Pancreas (tissue), 10 donors: Measurements from ENCODE around the gene WDR7. TPM values are rescaled to one million over a fixed set of nuclear protein-coding genes. Genes with fewer than 3 reads are reported as not detected.
A peak's percentile ranks its signal among the peaks of the same experiment; 100 is the strongest.

Source experiments
- ATAC-seq, 4 donors: fragments of 200-7000 bp; cut with Tn5 transposase; one replicate each; pipeline versions ENCODE4 v1.8.0 to v1.9.1; 2020; ENCODE audit warnings: mild to moderate bottlenecking in 4 of 4, moderate library complexity in 4 of 4
- DNase-seq, 6 donors: peaks; one replicate each; pipeline ENCODE4 v3.0.0-alpha.2; 2020
- FAIRE-seq: peaks from 2 replicates; lab custom pipeline; 2012; peaks lifted over from hg19 to GRCh38; lab: Jason Lieb, UNC
- H3K27ac ChIP-seq, 4 donors: fragments of 200-600 bp; sonication (generic); 1 replicate in 3 of 4; 2 replicates in 1 of 4; pipeline versions ENCODE4 v1.5.0 to v1.8.0; 2020
- H3K27me3 ChIP-seq, 4 donors: fragments of 200-600 bp; one replicate each; pipeline ENCODE4 v1.8.0; 2021
- H3K36me3 ChIP-seq, 3 donors: fragments of 200-600 bp; sonication (generic) in 1 of 3; one replicate each; pipeline versions ENCODE4 v1.5.0 to v1.8.0; 2020 to 2021
- H3K4me1 ChIP-seq, 3 donors: fragments of 200-600 bp; one replicate each; pipeline ENCODE4 v1.8.0; 2021
- H3K4me3 ChIP-seq, 4 donors: fragments of 200-600 bp; sonication (generic) in 2 of 4; one replicate each; pipeline versions ENCODE4 v1.5.0 to v1.8.0; 2020 to 2021
- H3K9me3 ChIP-seq, 4 donors: fragments of 200-600 bp; one replicate each; pipeline ENCODE4 v1.8.0; 2021
- CTCF ChIP-seq, 4 donors: fragments of 200-600 bp; sonication (generic) in 3 of 4; IDR thresholded peaks; one replicate each; pipeline versions ENCODE4 v1.5.0 to v1.8.0; 2021; ENCODE audit warnings: antibody characterized with exemption in 4 of 4
- WGBS, 2 donors: extraction: QIAGEN DNeasy Blood & Tissue Kit; methylation state at CpG; one replicate each; pipeline ENCODE4 v1.1.7; 2013; 5-methylcytosine and 5-hydroxymethylcytosine counted together
- intact Hi-C, 3 donors: fragments of 100-400 bp; cut with DNase I; formaldehyde crosslinking; loops; one replicate each; pipeline versions ENCODE4 v1.11.1 to v1.14.2; 2022
- polyA plus RNA-seq, 2 donors: library from polyadenylated mRNA; stranded (reverse); fragments of 200-250 nt; gene quantifications; one replicate each; pipeline ENCODE4 v1.2.3, GENCODE V29; 2013
- total RNA-seq, 6 donors: library from RNA; stranded (reverse); fragmentation: NEBNext Ultra II Directional in 4 of 6; extraction: Animal tissue kit (Norgen Biotek cat#: 25700) in 4 of 6; gene quantifications; one replicate each; pipeline versions ENCODE4 v1.2.1 to v1.2.4, GENCODE V29; 2021 to 2023
- donor health status: healthy with polysubstance abuse.
- donor health status: DM: no; HTN: no; CAD: no; lungs with moderate emphysema.
- donor health status: DM: no; HTN: no; CAD: no.
- donor health status: control.
- donor health status: control.
- donor health status: Bipolar disorder and iron deficiency.
- donor health status: DM: yes; HTN: yes; CAD: no.
- donor health status: DM: no; HTN: no; CAD: no.
- donor health status: DM: no; HTN: no; CAD: no.
- donor health status: DM: yes; HTN: yes; CAD: no.

WDR7 gene
- total and polyA plus RNA-seq, 8 donors: 2.5 to 14.4 (median 10.3) TPM

- no peak for TF ChIP-seq CTCF (IDR thresholded peaks at IDR 0.05)
- Histone ChIP-seq H3K9me3 (no peaks in the 10 kb centered on the region), H3K4me1 (no peaks in the 10 kb centered on the region), H3K4me3 (no peak overlapping the region), H3K27me3 (no peaks in the 10 kb centered on the region), H3K27ac (no peak overlapping the region), H3K36me3 (no peaks in the 10 kb centered on the region)
- FAIRE-seq (no peak), ATAC-seq (no peak), DNase-seq (no peak)
- WGBS, 2 donors: 94 to 96% methylated on average over 3 of the region's 3 CpGs
- intact Hi-C loops: no loop called here
Observed at GRCh38 chr18:56953428-56954198, 302.5 kb downstream of the WDR7 start.

GRCh38 chr18:56955490-56955889 lies 304.3 kb downstream of the WDR7 start:
- 87 to 94% methylated on average over 1 of the region's 1 CpG for WGBS, 2 donors
- Histone ChIP-seq H3K27ac (no peak overlapping the region), H3K4me3 (no peak overlapping the region), H3K36me3 (no peaks in the 10 kb centered on the region), H3K9me3 (no peaks in the 10 kb centered on the region), H3K27me3 (no peaks in the 10 kb centered on the region), H3K4me1 (no peaks in the 10 kb centered on the region)
- no peak for FAIRE-seq
- no peak for ATAC-seq
- TF ChIP-seq CTCF (IDR thresholded peaks at IDR 0.05): no peak
- no peak for DNase-seq
- intact Hi-C loops: no loop called here

GRCh38 chr18:56959120-56959519 lies 308.0 kb downstream of the WDR7 start:
- Histone ChIP-seq H3K4me3 (no peak overlapping the region), H3K36me3 (no peaks in the 10 kb centered on the region), H3K9me3 (no peaks in the 10 kb centered on the region), H3K4me1 (no peaks in the 10 kb centered on the region), H3K27me3 (no peaks in the 10 kb centered on the region), H3K27ac (no peak overlapping the region)
- FAIRE-seq (no peak), ATAC-seq (no peak), DNase-seq (no peak)
- 96 to 99% methylated on average over 3 of the region's 3 CpGs for WGBS, 2 donors
- intact Hi-C loops: no loop called here
- TF ChIP-seq CTCF (IDR thresholded peaks at IDR 0.05): no peak

- Histone ChIP-seq H3K27ac (no peak overlapping the region), H3K9me3 (no peaks in the 10 kb centered on the region), H3K4me3 (no peak overlapping the region), H3K36me3 (no peaks in the 10 kb centered on the region), H3K4me1 (no peaks in the 10 kb centered on the region), H3K27me3 (no peaks in the 10 kb centered on the region)
- FAIRE-seq (no peak), DNase-seq (no peak), ATAC-seq (peak in 1 of 4 donors; percentile 55)
- WGBS, 2 donors: 88 to 91% methylated on average over 7 of the region's 7 CpGs
- intact Hi-C loops: no loop called here
- TF ChIP-seq CTCF (IDR thresholded peaks at IDR 0.05): no peak
Observed at GRCh38 chr18:56962322-56962721, 311.2 kb downstream of the WDR7 start.

GRCh38 chr18:56967035-56967434 lies 315.9 kb downstream of the WDR7 start:
- Histone ChIP-seq H3K27ac (no peak overlapping the region), H3K9me3 (no peaks in the 10 kb centered on the region), H3K4me3 (no peak overlapping the region), H3K4me1 (no peaks in the 10 kb centered on the region), H3K36me3 (no peaks in the 10 kb centered on the region), H3K27me3 (no peaks in the 10 kb centered on the region)
- FAIRE-seq (no peak), DNase-seq (no peak), ATAC-seq (no peak)
- TF ChIP-seq CTCF (IDR thresholded peaks at IDR 0.05): no peak
- 98 to 99% methylated on average over 3 of the region's 3 CpGs for whole genome bisulfite sequencing, 2 donors
- intact Hi-C loops: no loop called here
